DOHH2 (cell line): ENCODE results near the gene VTI1A.

Experiments used
- H3F3A ChIP-seq: fragments of 200-600 bp; sonication (generic), shearing (Covaris generic); 2 replicates; pipeline ENCODE4 v1.6.0; 2016; ENCODE audit warnings: antibody characterized with exemption, mild to moderate bottlenecking; ENCODE audit not compliant: control insufficient read depth, insufficient read depth
- H3K27ac ChIP-seq: fragments of 200-600 bp; sonication (generic); 2 replicates; pipeline ENCODE4 v1.5.1; 2014; ENCODE audit warnings: low read depth, mild to moderate bottlenecking, low read length, moderate library complexity
- H3K27me3 ChIP-seq: fragments of 200-600 bp; sonication (generic); 2 replicates; pipeline ENCODE4 v1.6.1; 2014; ENCODE audit warnings: mild to moderate bottlenecking, low read length, mixed read lengths; ENCODE audit not compliant: control insufficient read depth
- H3K36me3 ChIP-seq: fragments of 200-600 bp; sonication (generic); 2 replicates; pipeline ENCODE4 v1.6.1; 2014; ENCODE audit warnings: mild to moderate bottlenecking, low read length, moderate library complexity, mixed read lengths; ENCODE audit not compliant: control insufficient read depth
- H3K4me1 ChIP-seq: fragments of 200-600 bp; sonication (generic); 2 replicates; pipeline ENCODE4 v1.6.1; 2014; ENCODE audit warnings: mild to moderate bottlenecking, low read length, mixed read lengths; ENCODE audit not compliant: control insufficient read depth
- H3K4me2 ChIP-seq: fragments of 200-600 bp; sonication (generic); 2 replicates; pipeline ENCODE4 v1.6.0; 2014; ENCODE audit warnings: mild to moderate bottlenecking, low read length, moderate library complexity
- H3K4me3 ChIP-seq: fragments of 200-600 bp; sonication (generic); 2 replicates; pipeline ENCODE4 v1.5.1; 2014; ENCODE audit warnings: mild to moderate bottlenecking, low read length, mixed read lengths
- H3K79me2 ChIP-seq: fragments of 200-600 bp; sonication (generic); 2 replicates; pipeline ENCODE4 v1.6.1; 2014; ENCODE audit warnings: mild to moderate bottlenecking, low read length, mixed read lengths; ENCODE audit not compliant: control insufficient read depth
- H3K9me2 ChIP-seq: fragments of 200-600 bp; sonication (generic); replicated peaks from 2 replicates; pipeline ENCODE4 v1.6.1; 2014; ENCODE audit warnings: mild to moderate bottlenecking, low read length, mixed read lengths; ENCODE audit not compliant: control insufficient read depth
- H3K9me3 ChIP-seq: fragments of 200-600 bp; sonication (generic); 2 replicates; pipeline ENCODE4 v1.6.1; 2014; ENCODE audit warnings: antibody characterized with exemption, low read length, mixed read lengths; ENCODE audit not compliant: control insufficient read depth, insufficient read depth
- H4K20me1 ChIP-seq: fragments of 200-600 bp; sonication (generic); 2 replicates; pipeline ENCODE4 v1.6.0; 2014; ENCODE audit warnings: low read depth, mild to moderate bottlenecking, antibody characterized with exemption, low read length, moderate library complexity; ENCODE audit not compliant: control insufficient read depth, insufficient read depth
- CTCF ChIP-seq: fragments of 200-600 bp; sonication (generic); IDR thresholded peaks from one replicate; pipeline ENCODE4 v1.5.1; 2014; ENCODE audit warnings: antibody characterized with exemption, mild to moderate bottlenecking, low read depth, low read length; ENCODE audit not compliant: poor library complexity, severe bottlenecking
- EZH2phosphoT487 ChIP-seq: fragments of 200-600 bp; sonication (generic); IDR thresholded peaks from 2 replicates; pipeline ENCODE4 v1.6.1; 2017; ENCODE audit warnings: borderline replicate concordance, mild to moderate bottlenecking, antibody characterized with exemption, low read length, moderate library complexity, mixed read lengths

The VTI1A gene

GRCh38 chr10:112768121-112768520 is 321.1 kb downstream of the VTI1A start:
- Histone ChIP-seq H3K4me1 (no peaks in the 10 kb centered on the region), H3K36me3 (no peaks in the 10 kb centered on the region), H3K27me3 (no peaks in the 10 kb centered on the region), H3K4me3 (no peak overlapping the region), H3K4me2 (no peak overlapping the region), H3K27ac (no peak overlapping the region), H4K20me1 (no peaks in the 10 kb centered on the region), H3K9me3 (no peaks in the 10 kb centered on the region), H3K79me2 (no peaks in the 10 kb centered on the region), H3F3A (no peaks in the 10 kb centered on the region), H3K9me2 (no peaks in the 10 kb centered on the region)
- no peak for TF ChIP-seq CTCF
- no peak for TF ChIP-seq EZH2phosphoT487

GRCh38 chr10:112769081-112769480 is 322.1 kb downstream of the VTI1A start:
- TF ChIP-seq EZH2phosphoT487 (no peak), CTCF (no peak)
- Histone ChIP-seq H4K20me1 (no peaks in the 10 kb centered on the region), H3K27ac (no peak overlapping the region)

GRCh38 chr10:112769611-112770370 is 322.8 kb downstream of the VTI1A start:
- H3K9me3 ChIP-seq = no peaks in the 10 kb centered on the region
- H3K79me2 ChIP-seq = no peaks in the 10 kb centered on the region
- H3K4me2 ChIP-seq = no peak overlapping the region
- no peaks in the 10 kb centered on the region for H3K9me2 ChIP-seq
- no peaks in the 10 kb centered on the region for H3F3A ChIP-seq
- no peaks in the 10 kb centered on the region for H3K36me3 ChIP-seq
- H3K4me1 ChIP-seq = no peaks in the 10 kb centered on the region
- H3K27me3 ChIP-seq = no peaks in the 10 kb centered on the region
- TF ChIP-seq EZH2phosphoT487 (no peak), CTCF (no peak)
- no peak overlapping the region for H3K4me3 ChIP-seq
- H4K20me1 ChIP-seq = no peaks in the 10 kb centered on the region
- H3K27ac ChIP-seq = no peak overlapping the region

More at GRCh38 chr10:112769081-112769480, 322.1 kb downstream of the VTI1A start:
- Histone ChIP-seq H3K9me2 (no peaks in the 10 kb centered on the region), H3F3A (no peaks in the 10 kb centered on the region), H3K79me2 (no peaks in the 10 kb centered on the region), H3K4me3 (no peak overlapping the region), H3K27me3 (no peaks in the 10 kb centered on the region), H3K9me3 (no peaks in the 10 kb centered on the region), H3K4me2 (no peak overlapping the region), H3K36me3 (no peaks in the 10 kb centered on the region), H3K4me1 (no peaks in the 10 kb centered on the region)
